Erythroblast (primary cell): ENCODE measurements around the gene CCDC12.

Experiments used
- GATA1 ChIP-seq: IDR thresholded peaks from 2 replicates; pipeline ENCODE4 v1.6.1; 2011; ENCODE audit warnings: low read depth, mild to moderate bottlenecking, control low read depth, low read length, moderate library complexity
- POLR2A ChIP-seq: IDR thresholded peaks from 2 replicates; pipeline ENCODE4 v1.6.1; 2011; ENCODE audit warnings: mild to moderate bottlenecking, low read length

GRCh38 chr3:46930945-46931403 lies 45.6 kb downstream of the CCDC12 start:
- no peak for TF ChIP-seq POLR2A
- TF ChIP-seq GATA1 = no peak
